ENCODE measurements around the gene GABBR2.

The GABBR2 gene

GRCh38 chr9:98330831-98331230 lies 377.9 kb downstream of the GABBR2 start:
- in situ Hi-C loops (cut with HindIII; ENCODE audit: low sequenced_read_pairs) = no loop called here

- in situ Hi-C loops (cut with HindIII; ENCODE audit: low sequenced_read_pairs) = no loop called here
These were observed 378.8 kb downstream of the GABBR2 start for GRCh38 chr9:98329904-98330303.

GRCh38 chr9:98329281-98329680 lies 379.5 kb downstream of the GABBR2 start:
- in situ Hi-C loops (cut with HindIII; ENCODE audit: low sequenced_read_pairs) = no loop called here

GRCh38 chr9:98328770-98329169 lies 380.0 kb downstream of the GABBR2 start:
- in situ Hi-C loops (cut with HindIII; ENCODE audit: low sequenced_read_pairs) = no loop called here

- in situ Hi-C loops (cut with HindIII; ENCODE audit: low sequenced_read_pairs) = no loop called here
These were observed 380.6 kb downstream of the GABBR2 start for GRCh38 chr9:98328141-98328540.

- in situ Hi-C loops (cut with HindIII; ENCODE audit: low sequenced_read_pairs) = no loop called here
These were observed 381.5 kb downstream of the GABBR2 start for GRCh38 chr9:98327249-98327561.

GRCh38 chr9:98326459-98327248 lies 382.1 kb downstream of the GABBR2 start:
- in situ Hi-C loops (cut with HindIII; ENCODE audit: low sequenced_read_pairs) = no loop called here

GRCh38 chr9:98324801-98325200 lies 383.9 kb downstream of the GABBR2 start:
- in situ Hi-C loops (cut with HindIII; ENCODE audit: low sequenced_read_pairs) = no loop called here

- in situ Hi-C loops (cut with HindIII; ENCODE audit: low sequenced_read_pairs) = no loop called here
These were observed 385.0 kb downstream of the GABBR2 start for GRCh38 chr9:98323831-98324135.

- in situ Hi-C loops (cut with HindIII; ENCODE audit: low sequenced_read_pairs) = no loop called here
These were observed 385.5 kb downstream of the GABBR2 start for GRCh38 chr9:98323051-98323830.

GRCh38 chr9:98321269-98321668 lies 387.5 kb downstream of the GABBR2 start:
- in situ Hi-C loops (cut with HindIII; ENCODE audit: low sequenced_read_pairs) = no loop called here

- in situ Hi-C loops (cut with HindIII; ENCODE audit: low sequenced_read_pairs) = no loop called here
These were observed 389.8 kb downstream of the GABBR2 start for GRCh38 chr9:98318834-98319478.

GRCh38 chr9:98318041-98318790 lies 390.5 kb downstream of the GABBR2 start:
- in situ Hi-C loops (cut with HindIII; ENCODE audit: low sequenced_read_pairs) = no loop called here

GRCh38 chr9:98317134-98317857 lies 391.4 kb downstream of the GABBR2 start:
- in situ Hi-C loops (cut with HindIII; ENCODE audit: low sequenced_read_pairs) = no loop called here

- in situ Hi-C loops (cut with HindIII; ENCODE audit: low sequenced_read_pairs) = no loop called here
These were observed 392.1 kb downstream of the GABBR2 start for GRCh38 chr9:98316445-98317133.

- in situ Hi-C loops (cut with HindIII; ENCODE audit: low sequenced_read_pairs) = no loop called here
These were observed 393.1 kb downstream of the GABBR2 start for GRCh38 chr9:98315551-98316060.

- in situ Hi-C loops (cut with HindIII; ENCODE audit: low sequenced_read_pairs) = no loop called here
These were observed 393.7 kb downstream of the GABBR2 start for GRCh38 chr9:98315067-98315453.

GRCh38 chr9:98314381-98315066 lies 394.2 kb downstream of the GABBR2 start:
- in situ Hi-C loops (cut with HindIII; ENCODE audit: low sequenced_read_pairs) = no loop called here

GRCh38 chr9:98312365-98312764 lies 396.4 kb downstream of the GABBR2 start:
- in situ Hi-C loops (cut with HindIII; ENCODE audit: low sequenced_read_pairs) = no loop called here
